ENCODE results near the gene TBC1D22B.

DNA sequence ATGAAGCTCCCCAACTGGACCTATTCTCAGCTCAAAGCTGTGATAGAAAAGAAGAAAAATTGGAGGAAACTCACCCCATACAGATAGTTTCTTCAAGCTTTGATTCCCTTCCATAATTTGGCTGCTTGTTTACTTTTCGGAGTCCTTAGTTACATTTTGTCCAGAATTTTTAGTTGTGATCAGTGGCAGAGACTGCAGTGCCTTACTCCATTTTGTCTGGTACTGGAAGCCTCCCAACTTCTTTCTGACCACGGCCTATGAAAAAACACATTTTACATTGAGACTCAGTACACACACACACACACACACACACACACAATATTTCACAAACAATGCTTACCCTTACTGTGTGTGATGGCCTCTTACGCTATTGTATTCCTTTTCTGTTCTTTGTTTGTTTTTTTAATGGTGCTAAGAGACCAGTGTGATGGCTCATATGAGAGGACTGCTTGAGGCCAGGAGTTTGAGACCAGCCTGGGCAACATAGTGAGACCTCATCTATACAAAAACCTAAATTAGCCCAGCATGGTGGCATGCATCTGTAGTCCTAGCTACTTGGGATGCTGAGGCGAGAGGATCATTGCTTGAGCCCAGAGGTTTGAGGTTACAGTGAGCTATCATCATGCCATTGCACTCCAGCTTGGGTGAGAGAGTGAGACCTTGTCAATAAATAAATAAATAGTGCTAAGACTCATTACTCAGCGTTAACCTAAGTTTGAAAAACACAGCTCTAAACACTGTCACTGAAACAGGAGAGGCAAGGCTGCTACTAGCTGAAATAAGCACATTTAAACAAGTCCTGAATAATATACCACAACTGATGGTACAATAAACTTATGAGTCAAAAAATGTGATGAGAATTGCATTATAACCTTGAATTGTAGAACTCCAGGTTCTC is 82.4 kb downstream of the TBC1D22B start:
- TF ChIP-seq EZH2phosphoT487 (IDR thresholded peaks at IDR 0.05; ENCODE audit: insufficient read depth, low read depth) (no peak), EZH2 (IDR thresholded peaks at IDR 0.05; ENCODE audit: insufficient read depth, poor library complexity, severe bottlenecking) (no peak)
